Gastrocnemius medialis (tissue), 4 donors: ENCODE measurements around the gene SNRNP25.

Source experiments
- CTCF ChIP-seq, 5 experiments: fragments of 450-650 bp in 3 of 5; fragments of 200-600 bp in 2 of 5; sonication (generic) in 2 of 5; IDR thresholded peaks in 4 of 5; conservative IDR thresholded peaks in 1 of 5; 1 replicate in 4 of 5; 2 replicates in 1 of 5; pipeline ENCODE4 v1.5.1; 2016 to 2019; ENCODE audit warnings: antibody characterized with exemption in 5 of 5, mild to moderate bottlenecking in 3 of 5, moderate library complexity in 3 of 5
- POLR2A ChIP-seq, 2 donors: fragments of 450-650 bp; IDR thresholded peaks; one replicate each; pipeline ENCODE4 v1.6.1; 2017; ENCODE audit warnings: antibody characterized with exemption in 2 of 2, mild to moderate bottlenecking in 2 of 2, moderate library complexity in 2 of 2

GRCh38 chr16:69181-69580 lies 15.6 kb downstream of the SNRNP25 start:
- no peak for TF ChIP-seq CTCF (IDR thresholded peaks at IDR 0.05 in 4 of 5, conservative IDR thresholded peaks at IDR 0.05 in 1 of 5)
- TF ChIP-seq POLR2A (IDR thresholded peaks at IDR 0.05), result no peak
